Measurements from ENCODE around the gene GAB3.
"Not testable (repeated sequence)": the region's sequence is repeated elsewhere in the genome, so short reads cannot be mapped to it uniquely, and the experiment has no call there.

The GAB3 gene

DNA sequence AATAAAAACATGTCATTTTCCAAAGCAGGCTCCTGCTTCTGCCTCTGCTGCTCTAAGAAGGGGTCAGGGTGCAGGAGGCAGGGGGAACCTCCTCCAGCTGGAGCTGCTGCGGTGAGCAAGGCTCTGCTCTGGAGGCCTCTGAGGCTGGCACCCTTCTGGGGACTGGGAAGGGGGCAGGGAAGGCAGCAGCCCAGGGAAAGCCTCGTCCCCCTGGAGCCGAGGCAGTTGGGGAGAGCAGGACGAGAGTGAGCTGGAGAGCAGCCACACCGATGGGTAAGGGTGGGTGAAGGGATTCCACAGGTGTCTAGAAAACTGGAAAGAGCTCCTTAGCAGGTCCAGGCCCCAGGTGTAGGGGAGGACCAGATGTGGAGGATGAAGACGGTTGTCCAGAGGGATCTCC, 95.5 kb downstream of the GAB3 start:
- DNase-seq, result no peak

- no peak for DNase-seq
These were observed 96.0 kb downstream of the GAB3 start for GRCh38 chrX:154654925-154655324.

GRCh38 chrX:154654372-154654771, 96.5 kb downstream of the GAB3 start:
- no peak for DNase-seq

- not testable (repeated sequence) for DNase-seq
These were observed 97.5 kb downstream of the GAB3 start, which contains the start of gene CTAG2 for GRCh38 chrX:154653413-154653812. Gene CTAG2 (minus strand): TSS chrX:154653579. CDS start chrX:154653515, 64 bp downstream.

GRCh38 chrX:154653048-154653401, 97.9 kb downstream of the GAB3 start:
- no peak for DNase-seq

- no peak for DNase-seq
These were observed 98.4 kb downstream of the GAB3 start for GRCh38 chrX:154652311-154653047.

DNA sequence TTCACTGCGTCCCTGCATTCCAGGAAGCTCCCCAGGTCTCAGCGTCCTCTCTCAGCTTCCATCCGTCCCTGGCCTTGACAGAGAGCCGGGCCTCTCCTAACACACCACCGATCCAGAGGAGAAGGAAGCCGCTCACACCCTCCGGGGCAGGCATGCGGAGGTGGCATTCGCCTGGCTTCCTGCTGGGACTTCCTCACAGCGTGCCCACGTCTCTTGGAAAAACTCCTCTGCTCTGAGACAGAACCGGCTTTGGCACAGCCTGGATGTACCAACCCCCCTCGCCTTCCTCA, 100.7 kb downstream of the GAB3 start:
- DNase-seq, result no peak

DNA sequence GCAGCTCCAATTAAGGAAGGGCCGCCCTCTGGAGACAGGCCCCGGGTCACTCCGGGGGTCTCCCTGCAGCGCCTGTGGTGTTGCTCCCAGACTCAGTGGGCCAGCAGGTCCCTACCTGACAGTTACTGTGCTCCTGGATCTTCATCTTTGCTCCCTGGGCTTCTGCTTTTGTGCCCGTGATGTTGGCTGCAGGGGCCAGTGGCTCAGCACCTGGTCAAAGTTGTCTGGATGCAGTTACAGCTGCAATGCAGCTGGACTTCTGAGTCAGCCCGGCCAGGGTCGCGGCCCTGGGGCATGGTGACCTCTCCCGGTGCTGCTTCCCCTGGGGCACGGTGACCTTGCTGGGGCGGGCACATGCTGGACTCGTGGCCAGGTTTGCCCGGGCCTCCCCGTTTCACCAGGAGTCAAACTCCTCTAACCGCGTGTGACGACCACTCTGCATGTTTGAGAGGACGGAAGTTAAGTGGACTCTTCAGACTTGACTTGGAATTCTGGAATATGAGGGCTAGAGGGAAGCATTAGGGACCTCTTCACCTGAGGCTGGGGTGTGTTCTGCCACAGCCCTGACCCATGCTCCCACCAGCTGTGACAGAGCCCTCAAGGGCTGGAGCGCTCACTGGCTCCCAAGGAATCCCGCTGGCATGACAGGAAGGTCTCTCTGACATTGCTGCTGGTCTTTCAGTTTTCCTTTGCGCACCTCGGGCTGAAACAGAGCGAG, 101.2 kb downstream of the GAB3 start:
- DNase-seq, result no peak

- DNase-seq, result no peak
These were observed 101.9 kb downstream of the GAB3 start for GRCh38 chrX:154648931-154649330.

DNA sequence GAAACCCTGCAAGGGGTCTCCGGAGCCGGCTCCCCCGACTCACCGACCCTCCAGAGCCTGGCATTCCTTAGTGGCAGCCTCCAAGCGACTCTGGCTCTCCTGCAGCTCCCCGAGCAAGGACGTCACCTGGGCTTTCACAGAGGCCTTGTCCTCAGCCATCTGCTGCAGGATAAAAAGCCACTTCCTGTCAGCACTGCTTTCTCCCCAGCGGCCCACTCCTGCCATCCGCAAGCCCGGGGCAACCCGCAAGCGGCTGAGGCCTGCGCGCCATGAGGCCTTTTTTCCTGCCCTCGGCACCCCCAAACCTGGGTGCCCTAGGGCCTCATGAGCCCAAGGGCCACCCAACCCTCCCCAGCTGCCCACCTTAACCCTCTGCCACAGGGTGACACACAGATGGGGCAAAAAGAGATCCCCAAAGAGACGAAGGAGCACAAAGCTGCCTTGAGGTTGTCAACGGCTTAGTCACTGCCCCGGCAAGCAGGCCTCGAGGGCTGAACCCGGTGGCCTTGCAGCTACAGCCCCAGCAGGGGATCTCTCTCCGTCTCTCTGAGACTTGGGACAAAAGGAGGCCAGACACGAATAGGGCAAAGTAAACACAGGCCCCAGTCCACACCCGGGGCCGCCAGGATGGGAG, 105.0 kb downstream of the GAB3 start:
- DNase-seq, result not testable (repeated sequence)

GRCh38 chrX:154643708-154644107, 107.2 kb downstream of the GAB3 start:
- DNase-seq, result not testable (repeated sequence)

GRCh38 chrX:154641740-154642139, 109.1 kb downstream of the GAB3 start:
- DNase-seq, result not testable (repeated sequence)

GRCh38 chrX:154633661-154634060, 117.2 kb downstream of the GAB3 start:
- not testable (repeated sequence) for DNase-seq

DNA sequence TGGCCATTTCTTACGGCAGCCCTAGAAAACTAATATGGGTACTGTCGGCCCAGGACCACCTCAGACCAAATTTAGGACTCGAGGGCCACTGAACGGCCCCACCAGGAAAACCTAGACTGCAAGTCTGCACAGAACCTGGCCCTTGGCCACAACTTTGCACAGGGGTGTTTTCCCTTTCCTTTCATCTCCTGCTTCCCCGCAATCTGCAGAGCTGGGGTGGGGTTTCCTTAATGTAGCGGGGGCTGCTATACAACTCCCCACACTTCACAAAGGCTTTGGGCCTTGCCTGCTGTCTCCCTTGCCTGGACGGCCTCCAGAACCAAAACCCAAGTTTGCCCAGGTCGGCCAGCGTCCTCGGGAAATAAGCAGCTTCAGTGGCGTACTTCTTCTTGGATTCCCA, 119.9 kb downstream of the GAB3 start:
- not testable (repeated sequence) for DNase-seq

GRCh38 chrX:154628960-154629359, 121.9 kb downstream of the GAB3 start:
- not testable (repeated sequence) for DNase-seq
